Activated T-cell treated with anti-CD3 and anti-CD28 coated beads, Interleukin-2, amount 50 U/mL, for 1 hour (primary cell): ENCODE data around the gene TFDP3.

Experiments
- DNase-seq: peaks from one replicate; pipeline ENCODE4 v3.0.0-alpha.2; 2020

Gene TFDP3

GRCh38 chrX:133185119-133185518, 33.0 kb downstream of the TFDP3 start:
- no peak for DNase-seq

GRCh38 chrX:133183806-133184205, 34.3 kb downstream of the TFDP3 start:
- no peak for DNase-seq

DNA sequence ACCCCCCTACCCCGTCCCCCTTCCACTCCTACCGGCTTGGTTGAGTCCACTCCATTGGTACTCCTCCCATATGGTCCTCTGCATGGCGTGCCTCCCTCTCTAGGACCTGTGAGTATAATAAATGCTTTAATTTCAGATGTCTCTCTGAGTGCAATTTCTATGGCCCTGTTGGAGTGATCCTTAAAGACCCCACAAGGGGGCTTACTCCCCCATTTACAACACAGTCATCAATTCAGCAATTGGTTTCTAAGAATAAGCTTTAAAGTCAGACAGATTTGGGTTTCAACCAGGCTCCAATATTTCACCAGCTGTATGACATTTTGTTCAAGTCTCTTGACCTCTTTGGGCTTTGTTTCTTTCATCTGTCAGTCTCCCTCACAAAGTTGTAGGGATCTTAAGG, 38.7 kb downstream of the TFDP3 start:
- no peak for DNase-seq

- DNase-seq, result no peak
Observed at GRCh38 chrX:133177202-133177601, 41.0 kb downstream of the TFDP3 start.

GRCh38 chrX:133175605-133176004, 42.5 kb downstream of the TFDP3 start:
- no peak for DNase-seq

- DNase-seq, result no peak
Observed at GRCh38 chrX:133175162-133175561, 43.0 kb downstream of the TFDP3 start.

- no peak for DNase-seq
Observed at GRCh38 chrX:133171962-133172708, 46.0 kb downstream of the TFDP3 start.
